ENCODE results near the gene PRR7. TPM values are rescaled to one million over a fixed set of nuclear protein-coding genes. Genes with fewer than 3 reads are reported as not detected.

Gene PRR7
- total and polyA plus RNA-seq, 2 of the 4 experiments (the other 2 are of a cell fraction) = 1.1 to 10.1 TPM

DNA sequence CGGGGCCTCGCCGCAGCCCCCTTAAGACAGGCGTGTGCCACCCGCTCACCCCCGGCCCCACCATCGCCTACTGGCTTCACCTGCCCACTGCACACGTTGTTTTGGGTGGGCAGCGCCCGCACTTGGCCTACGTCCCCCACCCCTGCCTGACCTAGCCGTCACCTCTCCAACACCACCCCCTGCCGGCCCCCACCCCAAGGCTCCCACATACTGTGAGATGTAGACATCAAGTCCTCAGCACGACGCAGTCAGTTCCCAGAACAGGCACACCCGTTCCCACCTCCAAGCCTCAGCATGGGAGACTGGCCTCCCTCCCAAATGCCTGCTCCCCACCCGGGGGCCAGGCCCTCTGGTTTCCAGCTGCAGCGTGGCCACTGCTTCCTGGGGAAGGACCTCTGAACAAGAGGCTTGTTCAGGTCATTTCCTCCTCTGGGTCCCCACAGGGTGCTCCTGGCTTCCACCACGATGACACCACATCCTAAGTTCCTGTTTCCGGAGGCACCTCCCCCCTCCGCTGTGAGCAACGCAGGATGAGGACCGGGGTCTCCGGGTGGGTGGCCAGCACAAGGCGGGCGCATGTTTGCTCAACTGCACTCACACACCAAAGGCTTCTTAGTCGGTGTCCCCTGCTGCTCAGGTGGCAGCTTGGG is 15.5 kb downstream of the PRR7 start:
- H2AK5ac ChIP-seq (ENCODE audit: low read depth, low read length) = no peak overlapping the region
- ATAC-seq (ENCODE audit: low read depth) = no peak
- CTCF ChIA-PET = no interaction called here
- no peaks in the 10 kb centered on the region for H3K9me1 ChIP-seq (ENCODE audit: insufficient read depth, low read length)
- POLR2A ChIA-PET (ENCODE audit: unreplicated experiment) = no interaction called here
- no peak overlapping the region for H2BK20ac ChIP-seq (ENCODE audit: low read depth, low read length)
- TF ChIP-seq CEBPB (IDR thresholded peaks at IDR 0.05; ENCODE audit: low read depth, low read length) (no peak), MAZ (IDR thresholded peaks at IDR 0.05; ENCODE audit: borderline replicate concordance, low read depth, low read length) (no peak), MAFK (IDR thresholded peaks at IDR 0.05; ENCODE audit: low read depth, low read length) (no peak), MXI1 (IDR thresholded peaks at IDR 0.05; ENCODE audit: borderline replicate concordance, low read depth, low read length) (no peak), BHLHE40 (IDR thresholded peaks at IDR 0.05; ENCODE audit: low read depth, low read length) (no peak), POLR2A (IDR thresholded peaks at IDR 0.05; ENCODE audit: low read depth, low read length) (no peak), CHD1 (IDR thresholded peaks at IDR 0.05; ENCODE audit: low read depth, low read length) (no peak), RFX5 (IDR thresholded peaks at IDR 0.05; ENCODE audit: low read depth, low read length) (no peak)
- TF ChIP-seq, protein P1, sequence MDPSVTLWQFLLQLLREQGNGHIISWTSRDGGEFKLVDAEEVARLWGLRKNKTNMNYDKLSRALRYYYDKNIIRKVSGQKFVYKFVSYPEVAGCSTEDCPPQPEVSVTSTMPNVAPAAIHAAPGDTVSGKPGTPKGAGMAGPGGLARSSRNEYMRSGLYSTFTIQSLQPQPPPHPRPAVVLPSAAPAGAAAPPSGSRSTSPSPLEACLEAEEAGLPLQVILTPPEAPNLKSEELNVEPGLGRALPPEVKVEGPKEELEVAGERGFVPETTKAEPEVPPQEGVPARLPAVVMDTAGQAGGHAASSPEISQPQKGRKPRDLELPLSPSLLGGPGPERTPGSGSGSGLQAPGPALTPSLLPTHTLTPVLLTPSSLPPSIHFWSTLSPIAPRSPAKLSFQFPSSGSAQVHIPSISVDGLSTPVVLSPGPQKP (IDR thresholded peaks at IDR 0.05; ENCODE audit: borderline replicate concordance, low read depth, low read length) = no peak
- H3K18ac ChIP-seq (ENCODE audit: low read depth, low read length) = no peak overlapping the region
- H2AFZ ChIP-seq (replicated peaks; ENCODE audit: low read length, poor library complexity) = no peak overlapping the region
- H3K79me1 ChIP-seq (ENCODE audit: low read depth in 1 of 2, low read length in 2 of 2) = peaks cover 21 to 46% of the 10 kb centered on the region in 2 experiments
- H2BK120ac ChIP-seq (ENCODE audit: low read depth, low read length) = no peak overlapping the region
- no peak overlapping the region for H2AK9ac ChIP-seq (replicated peaks; ENCODE audit: low read depth, low read length, poor library complexity)
- WGBS, 2 experiments (ENCODE audit: extremely low coverage in 2 of 2, insufficient read length in 1 of 2) = 94% methylated on average over 8 of the region's 27 CpGs; no CpG with 5 or more reads in 1 of the 2 experiments
- no peak overlapping the region for H3K4me2 ChIP-seq (ENCODE audit: low read depth, low read length)
- no peaks in the 10 kb centered on the region for H3K9me3 ChIP-seq (ENCODE audit: control insufficient read depth, insufficient read depth, low read length)
- H4K5ac ChIP-seq (ENCODE audit: low read depth, low read length) = no peak overlapping the region
- H3K56ac ChIP-seq (ENCODE audit: extremely low read depth, insufficient read depth, low read length) = no peak overlapping the region
- no peaks in the 10 kb centered on the region for H3K4me1 ChIP-seq (ENCODE audit: control insufficient read depth, insufficient read depth, low read length)
- H2BK15ac ChIP-seq (ENCODE audit: low read depth, low read length) = no peak overlapping the region
- H4K91ac ChIP-seq (ENCODE audit: insufficient read depth, low read depth, low read length) = no peak overlapping the region
- no peak overlapping the region for H3K23ac ChIP-seq (ENCODE audit: low read depth, low read length)
- dilution Hi-C loops (cut with HindIII; ENCODE audit: low sequenced_read_pairs, unreplicated experiment) (no loop called here), intact Hi-C loops (cut with micrococcal nuclease) (no loop called here), in situ Hi-C loops (cut with MboI; ENCODE audit: low sequenced_read_pairs) (no loop called here)
- no peak for DNase-seq
- H3K27me3 ChIP-seq (ENCODE audit: control insufficient read depth, insufficient read depth, low read length) = no peaks in the 10 kb centered on the region
- no peak overlapping the region for H3K9ac ChIP-seq (ENCODE audit: low read depth, low read length)
- no peak overlapping the region for H3K14ac ChIP-seq (replicated peaks; ENCODE audit: low read depth, low read length)
- H3K27ac ChIP-seq (ENCODE audit: insufficient read depth, low read length) = no peak overlapping the region
- BruUV-seq (replicated peaks) = no TSS peak
- H3K36me3 ChIP-seq (ENCODE audit: control insufficient read depth, insufficient read depth, low read length) = peaks cover 75% of the 10 kb centered on the region
- no peak overlapping the region for H3K4me3 ChIP-seq (ENCODE audit: insufficient read depth, low read depth, low read length)
- no peak overlapping the region for H3K4ac ChIP-seq (ENCODE audit: low read depth, low read length)
- peaks cover 68% of the 10 kb centered on the region for H4K20me1 ChIP-seq (ENCODE audit: insufficient read depth, low read length)
- no peak overlapping the region for H2BK5ac ChIP-seq (ENCODE audit: low read depth, low read length, poor library complexity, severe bottlenecking)
- H4K8ac ChIP-seq (ENCODE audit: low read depth in 2 of 2, low read length in 2 of 2) = no peak overlapping the region

All from IMR-90 (cell line).